Femur (tissue), 1 donor: ENCODE data around the gene BCAR3.
"Not testable (repeated sequence)": the region's sequence is repeated elsewhere in the genome, so short reads cannot be mapped to it uniquely, and the experiment has no call there.

Experiments used
- DNase-seq: peaks from one replicate; pipeline ENCODE4 v3.0.0-alpha.2; 2017

Gene BCAR3

DNA sequence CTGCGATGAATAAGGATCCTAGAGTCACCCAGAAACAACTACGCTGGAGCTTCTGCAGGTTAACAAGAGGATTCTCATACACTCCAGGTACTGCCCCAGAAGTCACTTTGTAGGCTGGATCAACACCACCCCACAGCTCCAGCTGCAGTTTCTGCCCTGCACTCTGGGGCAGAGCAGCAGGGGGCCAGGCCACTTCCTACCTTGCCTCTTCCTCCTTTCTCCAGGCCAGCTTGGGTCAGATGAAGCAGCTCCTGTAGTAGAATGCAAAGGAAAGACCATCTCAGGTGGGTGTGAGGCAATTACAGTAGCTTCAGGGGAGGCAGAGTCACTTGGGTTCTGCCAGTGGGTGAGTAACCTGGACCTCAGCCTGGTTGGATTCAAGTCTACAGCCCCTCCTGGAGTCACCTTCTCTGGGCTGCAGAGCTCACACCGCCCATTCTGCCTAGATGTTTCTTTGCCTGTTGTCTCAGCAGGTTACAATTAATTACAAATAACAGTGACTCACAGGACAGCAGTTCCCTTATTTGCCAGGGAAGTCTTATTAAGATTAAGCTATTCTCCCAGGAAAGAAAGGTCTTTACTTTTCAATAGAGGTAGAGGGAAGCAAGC, 24.4 kb upstream of the BCAR3 start:
- no peak for DNase-seq

DNA sequence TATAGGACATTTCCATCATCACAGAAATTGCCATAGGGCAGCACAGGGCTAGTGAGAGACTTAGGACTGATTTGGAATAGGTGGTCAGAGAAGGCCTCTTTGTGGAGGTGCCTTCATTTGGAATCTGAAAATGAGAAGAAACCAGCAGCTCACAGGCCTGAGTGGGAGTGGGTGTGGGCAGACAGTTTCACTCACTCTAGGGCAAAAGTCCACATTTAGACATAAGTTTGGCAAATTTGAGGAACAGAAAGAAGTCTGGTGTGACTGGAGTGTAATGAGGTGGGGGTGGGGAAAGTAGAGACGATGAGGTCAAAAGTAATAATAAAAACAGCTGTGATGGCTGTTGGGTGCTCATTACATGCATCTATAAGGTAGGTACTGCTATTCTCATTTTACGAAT, 22.4 kb upstream of the BCAR3 start:
- DNase-seq: no peak

DNA sequence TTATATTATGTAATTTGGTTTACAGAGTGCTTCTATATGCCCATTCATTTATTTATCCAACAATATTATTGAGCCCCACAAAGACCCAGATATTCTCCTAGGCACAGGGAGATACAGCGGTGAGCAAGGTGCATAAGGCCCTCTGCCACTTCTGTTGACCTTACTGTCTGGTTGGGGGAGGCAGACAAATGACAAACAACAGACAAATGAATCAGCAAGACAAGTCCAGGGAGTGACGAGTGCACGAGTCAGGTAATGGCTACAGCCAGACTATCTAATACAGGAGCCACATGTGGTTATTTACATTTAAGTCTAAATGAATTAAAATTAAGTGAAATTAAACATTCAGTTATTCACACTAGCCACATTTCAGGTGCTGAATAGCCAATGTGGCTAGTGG, 22.0 kb upstream of the BCAR3 start:
- DNase-seq: no peak

DNA sequence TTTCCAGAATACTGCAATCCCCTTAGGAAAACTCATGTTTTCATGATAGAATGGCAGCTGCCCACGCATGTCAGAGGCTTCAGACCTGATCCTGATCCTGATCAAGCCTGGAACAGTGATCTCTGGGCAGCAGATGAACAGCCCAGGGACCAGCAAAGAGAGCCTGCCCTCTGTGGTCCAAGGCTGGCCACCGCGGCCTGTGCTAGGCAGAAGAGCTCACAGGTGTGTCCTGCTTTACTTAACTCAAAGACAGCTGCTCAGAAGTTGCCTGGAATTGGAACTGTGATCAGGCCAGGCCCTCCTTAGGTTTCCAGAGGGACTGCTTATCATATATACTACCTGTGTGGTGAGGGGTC, 21.2 kb upstream of the BCAR3 start:
- no peak for DNase-seq

DNA sequence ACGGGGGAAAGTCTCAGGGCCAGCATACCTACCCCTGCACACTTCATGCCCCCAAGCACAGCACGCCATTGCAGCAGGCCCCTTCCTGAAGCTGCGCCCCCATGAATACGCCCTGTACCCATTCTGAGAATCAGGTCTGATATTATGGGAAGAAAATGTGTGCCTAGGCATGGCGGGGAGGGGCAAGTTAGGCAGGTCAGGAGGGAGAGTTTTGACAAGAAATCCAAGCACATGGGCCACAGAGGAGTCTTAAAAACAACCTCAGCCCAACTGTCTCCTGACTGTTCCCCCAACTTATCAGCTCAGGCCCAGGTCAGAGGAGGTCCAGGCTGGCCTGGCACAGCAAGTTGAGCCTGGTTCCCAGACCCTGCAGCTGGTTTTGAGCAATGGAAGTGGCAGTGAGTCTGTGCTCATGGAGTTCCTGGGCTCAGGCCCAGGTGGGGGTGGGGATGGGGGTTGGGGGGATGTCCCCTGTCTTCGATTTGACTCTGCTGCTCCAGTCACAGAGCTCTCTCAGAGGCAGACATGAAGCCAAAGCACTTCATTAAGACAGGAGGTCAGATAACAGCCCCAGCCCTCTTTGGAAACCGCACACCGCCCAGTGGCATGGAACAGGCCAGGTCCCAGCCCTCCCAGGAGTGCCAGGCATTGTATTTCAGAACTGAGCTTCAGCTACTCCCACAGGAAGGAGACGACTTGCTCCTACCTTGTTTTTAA, 20.6 kb upstream of the BCAR3 start:
- DNase-seq: no peak

GRCh38 chr1:93701629-93702028, 20.0 kb upstream of the BCAR3 start:
- DNase-seq: no peak

DNA sequence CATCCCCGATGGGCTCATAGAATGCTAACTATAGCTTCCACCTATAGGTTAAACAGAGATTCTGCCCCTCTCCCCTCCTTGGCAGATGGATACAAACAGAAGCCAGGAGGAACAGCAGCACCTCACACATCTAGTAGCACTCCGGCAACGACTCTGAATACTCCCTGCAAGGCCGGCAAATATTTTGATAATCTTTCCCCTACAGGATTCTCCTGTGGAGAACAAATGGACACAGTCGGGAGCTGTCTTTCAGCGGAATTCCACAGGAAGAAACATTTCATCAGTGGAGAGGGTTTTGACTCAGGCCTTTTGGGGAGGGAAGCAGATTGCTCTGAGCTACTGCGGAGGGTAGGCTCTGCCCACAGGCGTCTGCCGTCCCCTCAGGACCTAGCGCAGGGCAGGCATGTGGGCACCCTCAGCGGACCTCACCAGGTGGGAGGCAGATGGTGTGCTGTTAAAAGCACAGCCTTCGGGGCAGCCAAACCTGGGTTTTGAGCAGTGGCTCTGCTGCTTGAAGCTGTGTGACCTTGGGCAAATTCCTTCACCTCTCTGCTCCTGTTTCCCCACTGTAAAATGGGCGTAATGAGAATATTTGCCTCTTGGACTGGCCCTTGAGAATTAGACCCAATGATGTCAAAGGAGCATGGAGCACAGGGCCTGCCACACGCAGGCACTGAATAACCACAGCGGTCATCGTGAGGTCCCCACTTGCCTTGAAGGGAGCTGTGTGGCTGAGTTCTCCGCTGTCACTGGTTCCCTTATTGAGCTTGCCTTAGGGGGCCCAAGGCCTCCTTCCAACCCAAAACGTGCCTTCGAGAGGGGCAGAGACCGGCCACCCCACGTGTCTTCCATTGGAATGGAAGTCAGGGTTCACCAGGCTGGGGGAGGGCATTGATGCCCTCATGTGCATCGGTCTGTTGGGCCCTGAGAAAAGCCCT, 19.2 kb upstream of the BCAR3 start:
- DNase-seq: no peak

- no peak for DNase-seq
Measured at GRCh38 chr1:93699503-93700168, 18.0 kb upstream of the BCAR3 start.

- no peak for DNase-seq
Measured at GRCh38 chr1:93699049-93699384, 17.4 kb upstream of the BCAR3 start.

DNA sequence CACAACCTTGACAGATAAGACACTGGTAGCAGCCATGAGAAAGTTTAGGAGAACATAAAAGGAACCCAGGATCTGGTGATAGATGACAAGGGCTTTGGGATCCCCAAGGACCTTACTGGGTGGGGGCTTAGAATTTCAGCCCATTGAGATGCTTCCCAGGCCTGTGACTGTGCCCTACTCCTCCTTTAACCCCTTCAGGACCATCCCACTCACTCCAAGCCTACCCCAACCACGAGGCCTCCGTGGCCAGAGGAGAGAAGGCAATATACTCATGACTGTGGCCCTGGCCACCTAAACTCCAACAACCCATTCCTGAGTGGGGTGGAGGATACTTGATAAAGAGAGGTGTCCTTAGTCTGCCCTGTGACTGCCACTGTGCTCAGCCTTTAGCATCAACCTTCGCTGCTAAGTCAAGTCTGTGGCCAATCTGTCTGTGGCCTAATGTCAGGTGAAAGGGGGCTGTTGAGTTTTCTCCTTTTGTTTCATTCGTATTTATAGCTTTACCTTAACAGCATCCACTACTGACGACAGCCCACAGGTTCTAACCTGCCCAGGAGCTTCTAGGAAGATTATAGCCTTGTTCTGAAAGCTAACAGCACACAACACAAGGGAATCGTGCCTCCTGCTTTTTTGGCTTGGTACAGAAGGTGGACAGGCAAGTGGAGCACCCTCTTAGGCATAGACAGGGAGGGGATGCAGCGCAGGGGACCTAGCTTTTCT, 16.9 kb upstream of the BCAR3 start:
- DNase-seq: no peak

GRCh38 chr1:93697566-93697965, 15.9 kb upstream of the BCAR3 start:
- not testable (repeated sequence) for DNase-seq

- DNase-seq: no peak
Measured at GRCh38 chr1:93695411-93696005, 13.9 kb upstream of the BCAR3 start.

GRCh38 chr1:93694819-93695218, 13.2 kb upstream of the BCAR3 start:
- DNase-seq: no peak

GRCh38 chr1:93694039-93694438, 12.4 kb upstream of the BCAR3 start:
- DNase-seq: no peak

GRCh38 chr1:93692983-93693591, 11.4 kb upstream of the BCAR3 start:
- DNase-seq: no peak

GRCh38 chr1:93692451-93692861, 10.8 kb upstream of the BCAR3 start:
- no peak for DNase-seq

DNA sequence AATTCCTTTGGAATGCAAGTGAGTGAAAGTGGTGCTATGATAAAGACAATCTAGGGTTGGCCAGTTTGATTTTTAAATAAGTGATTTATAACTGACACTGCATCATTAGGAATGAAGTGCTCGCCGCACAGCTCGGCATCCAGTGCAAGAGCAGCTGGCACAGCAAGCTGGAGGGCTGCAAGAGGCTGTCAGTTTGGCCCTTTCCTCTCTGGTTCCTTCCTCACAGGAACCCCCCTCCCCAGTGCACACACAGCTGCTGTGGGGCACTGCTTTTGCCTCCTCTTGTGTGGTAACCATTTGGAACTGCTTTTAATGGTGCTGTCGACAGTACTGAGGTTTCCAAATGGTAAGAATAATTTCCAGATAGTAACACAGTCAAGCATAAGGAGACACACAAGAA, 10.4 kb upstream of the BCAR3 start:
- DNase-seq: no peak

- no peak for DNase-seq
Measured at GRCh38 chr1:93690921-93691789, 9.5 kb upstream of the BCAR3 start.

- no peak for DNase-seq
Measured at GRCh38 chr1:93690341-93690740, 8.7 kb upstream of the BCAR3 start.

DNA sequence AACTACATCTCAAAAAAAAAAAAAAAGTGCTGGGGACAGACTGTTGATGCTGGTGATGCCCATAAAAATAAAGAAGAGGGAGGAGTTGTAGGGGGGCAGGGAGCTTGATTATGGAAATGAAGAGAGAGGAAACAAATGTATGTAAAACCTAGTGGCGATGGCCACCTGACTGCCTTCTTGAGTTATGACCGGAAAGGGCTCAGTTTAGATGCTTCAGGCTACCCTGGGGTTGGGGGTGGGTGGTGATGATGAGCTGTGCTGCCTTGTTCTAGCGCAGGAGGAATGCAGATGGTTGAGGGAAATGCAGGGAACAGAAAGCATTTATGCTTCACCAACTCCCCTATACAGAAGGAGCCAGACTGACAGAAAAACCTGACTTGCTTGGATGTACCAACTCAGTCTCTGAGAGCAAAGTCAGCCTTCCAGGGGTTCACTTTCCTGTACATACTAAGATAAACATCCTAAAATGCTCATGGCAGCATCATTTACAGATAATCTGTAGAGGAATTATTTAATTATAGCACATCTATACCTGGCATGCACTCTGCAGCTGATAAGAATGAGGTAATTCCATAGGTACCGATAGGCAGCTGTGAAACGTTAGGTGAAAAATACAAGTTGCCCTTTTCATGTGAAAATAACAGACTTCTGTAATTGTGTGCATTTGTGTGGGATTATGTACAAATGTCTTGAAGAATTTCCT, 8.0 kb upstream of the BCAR3 start:
- DNase-seq: no peak
